WTC11 (cell line): ENCODE data around the gene NOBOX. TPM values are rescaled to one million over a fixed set of nuclear protein-coding genes. Genes with fewer than 3 reads are reported as not detected.

ENCODE experiments used
- ATAC-seq: fragments of 200-7000 bp; cut with Tn5 transposase; 2 replicates; pipeline ENCODE4 v1.10.0; 2021; ENCODE audit warnings: mild to moderate bottlenecking, moderate library complexity
- CTCF ChIA-PET: fragments of 300-600 bp; sonication (Branson Sonifier 250); formaldehyde crosslinking; loops from one replicate; lab custom pipeline; 2021; ENCODE audit warnings: antibody characterized with exemption; lab: Charles Lee
- POLR2A ChIA-PET: fragments of 350-600 bp; sonication (Branson Sonifier 250); formaldehyde crosslinking; loops from one replicate; lab custom pipeline; 2021; ENCODE audit warnings: antibody characterized with exemption; lab: Charles Lee
- DNase-seq: peaks from one replicate; pipeline ENCODE4 v3.0.0; 2021; ENCODE audit warnings: low spot score
- H3K27ac Mint-ChIP-seq: 2 replicates; pipeline ENCODE4 v1.8.0; 2021; ENCODE audit warnings: mixed read lengths
- H3K27me3 Mint-ChIP-seq: 2 replicates; pipeline ENCODE4 v1.8.0; 2021; ENCODE audit warnings: low read depth, mild to moderate bottlenecking, moderate library complexity, mixed read lengths
- H3K36me3 Mint-ChIP-seq: 2 replicates; pipeline ENCODE4 v1.8.0; 2021; ENCODE audit warnings: mixed read lengths
- H3K4me1 Mint-ChIP-seq: 2 replicates; pipeline ENCODE4 v1.8.0; 2022; ENCODE audit warnings: mixed read lengths
- H3K4me3 Mint-ChIP-seq: 2 replicates; pipeline ENCODE4 v1.8.0; 2021; ENCODE audit warnings: mild to moderate bottlenecking, moderate library complexity, mixed read lengths
- H3K9me3 Mint-ChIP-seq: 2 replicates; pipeline ENCODE4 v1.8.0; 2021; ENCODE audit warnings: mixed read lengths
- E2F4 ChIP-seq: sonication (generic); formaldehyde crosslinking; IDR thresholded peaks from 2 replicates; pipeline ENCODE4 v1.8.1; 2022; ENCODE audit warnings: low read depth, mild to moderate bottlenecking, moderate library complexity, missing genetic modification reagents, borderline replicate concordance
- FOXJ3 ChIP-seq: sonication (generic); formaldehyde crosslinking; IDR thresholded peaks from 2 replicates; pipeline ENCODE4 v1.9.0; 2021; ENCODE audit warnings: missing genetic modification reagents, mild to moderate bottlenecking, borderline replicate concordance
- FOXK1 ChIP-seq: sonication (generic); formaldehyde crosslinking; IDR thresholded peaks from 2 replicates; pipeline ENCODE4 v1.8.0; 2022; ENCODE audit warnings: mild to moderate bottlenecking, moderate library complexity, missing genetic modification reagents
- FOXP1 ChIP-seq: sonication (generic); formaldehyde crosslinking; IDR thresholded peaks from 2 replicates; pipeline ENCODE4 v1.8.0; 2022; ENCODE audit warnings: missing genetic modification reagents, mild to moderate bottlenecking, moderate library complexity, borderline replicate concordance
- GABPB1 ChIP-seq: sonication (generic); formaldehyde crosslinking; IDR thresholded peaks from 2 replicates; pipeline ENCODE4 v1.8.1; 2023; ENCODE audit warnings: mild to moderate bottlenecking, missing genetic modification reagents
- HMGA2 ChIP-seq: fragments of 250-450 bp; sonication (Bioruptor Pico); IDR thresholded peaks from 2 replicates; pipeline ENCODE4 v1.4.0; 2021; ENCODE audit warnings: mild to moderate bottlenecking, moderate library complexity
- IRF2 ChIP-seq: sonication (generic); formaldehyde crosslinking; IDR thresholded peaks from 2 replicates; pipeline ENCODE4 v1.8.0; 2022; ENCODE audit warnings: low read depth, missing genetic modification reagents, borderline replicate concordance
- JAZF1 ChIP-seq: fragments of 250-450 bp; sonication (Bioruptor Pico); IDR thresholded peaks from 2 replicates; pipeline ENCODE4 v1.9.0; 2021; ENCODE audit warnings: moderate library complexity, mild to moderate bottlenecking, inconsistent platforms
- MLX ChIP-seq: sonication (generic); formaldehyde crosslinking; IDR thresholded peaks from 2 replicates; pipeline ENCODE4 v1.8.1; 2023; ENCODE audit warnings: mild to moderate bottlenecking, missing genetic modification reagents, moderate library complexity
- NR2C2 ChIP-seq: sonication (generic); formaldehyde crosslinking; IDR thresholded peaks from 2 replicates; pipeline ENCODE4 v1.8.0; 2022; ENCODE audit warnings: mild to moderate bottlenecking, missing genetic modification reagents
- TEAD1 ChIP-seq: sonication (generic); formaldehyde crosslinking; IDR thresholded peaks from 2 replicates; pipeline ENCODE4 v1.8.0; 2022; ENCODE audit warnings: mild to moderate bottlenecking, missing genetic modification reagents
- TP53 ChIP-seq: sonication (generic); formaldehyde crosslinking; IDR thresholded peaks from 2 replicates; pipeline ENCODE4 v1.8.1; 2023; ENCODE audit warnings: mild to moderate bottlenecking, missing genetic modification reagents
- ZMAT4 ChIP-seq: fragments of 250-450 bp; sonication (Bioruptor Pico); IDR thresholded peaks from 2 replicates; pipeline ENCODE4 v1.9.0; 2021; ENCODE audit warnings: mild to moderate bottlenecking
- ZNF121 ChIP-seq: sonication (generic); formaldehyde crosslinking; IDR thresholded peaks from 2 replicates; pipeline ENCODE4 v1.8.0; 2023; ENCODE audit warnings: missing genetic modification reagents
- ZNF281 ChIP-seq: sonication (generic); formaldehyde crosslinking; IDR thresholded peaks from 2 replicates; pipeline ENCODE4 v1.8.0; 2023; ENCODE audit warnings: mild to moderate bottlenecking, missing genetic modification reagents
- ZNF416 ChIP-seq: fragments of 250-450 bp; sonication (Bioruptor Pico); IDR thresholded peaks from 2 replicates; pipeline ENCODE4 v1.9.0; 2021; ENCODE audit warnings: mild to moderate bottlenecking, inconsistent platforms
- ZNF423 ChIP-seq: fragments of 250-450 bp; sonication (Bioruptor Pico); IDR thresholded peaks from 2 replicates; pipeline ENCODE4 v2.1.2; 2022; ENCODE audit warnings: mild to moderate bottlenecking, moderate library complexity
- ZNF425 ChIP-seq: fragments of 250-450 bp; sonication (Bioruptor Pico); conservative IDR thresholded peaks from 2 replicates; pipeline ENCODE4 v1.9.0; 2021; ENCODE audit warnings: mild to moderate bottlenecking
- ZNF671 ChIP-seq: fragments of 250-450 bp; sonication (Bioruptor Pico); IDR thresholded peaks from 2 replicates; pipeline ENCODE4 v1.8.0; 2021; ENCODE audit warnings: mild to moderate bottlenecking
- total RNA-seq: library from RNA; stranded (reverse); gene quantifications from 3 replicates; pipeline ENCODE4 v1.2.3, GENCODE V29; 2021

The NOBOX gene
- total RNA-seq, 1 experiment from 2014 or later, result not detected

- Mint-ChIP-seq H3K9me3 (no peaks in the 10 kb centered on the region), H3K27me3 (no peaks in the 10 kb centered on the region), H3K36me3 (no peaks in the 10 kb centered on the region), H3K4me1 (peaks cover 9% of the 10 kb centered on the region), H3K4me3 (no peak overlapping the region), H3K27ac (no peak overlapping the region)
- ChIA-PET CTCF (interaction anchor here (0.9 kb wide), 1 partner anchor 37 kb away, joined by 4 read pairs; no protein-coding TSS in a partner anchor), POLR2A (no interaction called here)
- ATAC-seq, result 0 out of 2 replicates have a peak, but pooled peaks have one; percentile 13
- TF ChIP-seq FOXP1 (CRISPR knock-in tag) (no peak), ZNF671 (CRISPR knock-in tag) (no peak), ZMAT4 (CRISPR knock-in tag) (no peak), ZNF416 (no peak), E2F4 (CRISPR knock-in tag) (no peak), ZNF121 (CRISPR knock-in tag) (no peak)
- no peak for DNase-seq
Measured at GRCh38 chr7:144399946-144400345, 3.5 kb downstream of the NOBOX start.

GRCh38 chr7:144398911-144399310, 4.6 kb downstream of the NOBOX start:
- POLR2A ChIA-PET, result no interaction called here
- TF ChIP-seq ZNF423 (CRISPR knock-in tag), result no peak
- TF ChIP-seq TP53 (CRISPR knock-in tag), result no peak
- TF ChIP-seq ZNF425, result no peak
- TF ChIP-seq ZNF281 (CRISPR knock-in tag), result no peak
- TF ChIP-seq NR2C2 (CRISPR knock-in tag), result no peak
- no peak for TF ChIP-seq FOXK1 (CRISPR knock-in tag)
- no peak for TF ChIP-seq TEAD1
- no peak for TF ChIP-seq JAZF1
- no peak for TF ChIP-seq ZMAT4 (CRISPR knock-in tag)
- no peak for TF ChIP-seq HMGA2 (CRISPR knock-in tag)
- TF ChIP-seq FOXJ3 (CRISPR knock-in tag), result no peak
- no peak for TF ChIP-seq IRF2 (CRISPR knock-in tag)
- no peak for TF ChIP-seq GABPB1 (CRISPR knock-in tag)
- TF ChIP-seq MLX (CRISPR knock-in tag), result no peak
- TF ChIP-seq, all 79 proteins: peak for 0
- no peak overlapping the region for H3K27ac Mint-ChIP-seq
- H3K36me3 Mint-ChIP-seq, result no peaks in the 10 kb centered on the region
- no peaks in the 10 kb centered on the region for H3K9me3 Mint-ChIP-seq
- no peak overlapping the region for H3K4me3 Mint-ChIP-seq
- H3K4me1 Mint-ChIP-seq, result peaks cover 9% of the 10 kb centered on the region
- no peaks in the 10 kb centered on the region for H3K27me3 Mint-ChIP-seq
- CTCF ChIA-PET, result interaction anchor here (0.9 kb wide), 1 partner anchor 38 kb away, joined by 4 read pairs; no protein-coding TSS in a partner anchor
- ATAC-seq (no peak), DNase-seq (no peak)
